ENCODE measurements around the gene XCL2. TPM values are rescaled to one million over a fixed set of nuclear protein-coding genes. Genes with fewer than 3 reads are reported as not detected.

XCL2 gene
- polyA plus RNA-seq, 1 donor from 2014 or later: not detected

DNA sequence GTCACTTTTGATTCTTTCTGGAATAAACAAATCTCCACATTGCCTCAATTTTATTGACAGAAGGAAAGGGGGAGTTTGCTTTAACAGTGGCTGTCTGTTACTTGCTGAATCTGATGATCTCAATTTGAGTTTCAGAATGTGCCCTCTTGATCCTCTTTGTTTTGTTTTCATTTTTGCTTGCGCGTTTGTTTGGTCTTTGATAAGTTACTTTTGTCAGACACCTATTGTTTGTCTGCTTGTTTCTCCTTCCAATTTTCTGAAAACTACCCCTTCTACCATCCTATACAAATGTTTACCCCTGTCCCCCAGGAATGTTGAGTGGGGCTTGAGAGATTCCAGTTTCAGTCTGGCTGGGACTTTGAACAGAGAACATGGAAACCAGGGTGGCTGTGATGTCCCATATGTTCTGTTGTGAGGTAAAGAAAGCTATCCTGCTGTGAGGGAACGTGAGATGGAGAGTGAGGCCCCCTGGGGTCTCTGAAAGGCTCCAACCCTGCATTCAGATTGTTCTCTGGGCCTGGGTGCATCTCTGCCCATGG, 11.8 kb upstream of the XCL2 start:
- Histone ChIP-seq H3K79me2 (replicated peaks; ENCODE audit: insufficient read depth, low read length) (no peaks in the 10 kb centered on the region), H4K20me1 (ENCODE audit: insufficient read depth) (no peaks in the 10 kb centered on the region), H3K27me3 (ENCODE audit: insufficient read depth, low read depth, low read length) (no peaks in the 10 kb centered on the region), H3K4me2 (ENCODE audit: low read length) (no peak overlapping the region), H3K9ac (ENCODE audit: low read length) (no peak overlapping the region), H3K4me3 (ENCODE audit: low read length) (no peak overlapping the region), H3K9me2 (ENCODE audit: insufficient read depth, low read length) (no peaks in the 10 kb centered on the region), H3F3A (ENCODE audit: insufficient read depth, low read length, poor library complexity, severe bottlenecking) (no peaks in the 10 kb centered on the region), H3K9me3 (ENCODE audit: low read length) (no peaks in the 10 kb centered on the region), H2AFZ (ENCODE audit: low read depth, low read length) (no peak overlapping the region), H3K27ac (ENCODE audit: low read length) (no peak overlapping the region), H3K36me3 (ENCODE audit: insufficient read depth, low read length) (no peaks in the 10 kb centered on the region)
- TF ChIP-seq EZH2 (IDR thresholded peaks at IDR 0.05; ENCODE audit: borderline replicate concordance, insufficient read depth, low read length, poor library complexity, severe bottlenecking) (no peak), EP300 (conservative IDR thresholded peaks at IDR 0.05; ENCODE audit: poor library complexity, severe bottlenecking) (no peak), SMC3 (conservative IDR thresholded peaks at IDR 0.05; ENCODE audit: poor library complexity) (no peak), RAD21 (conservative IDR thresholded peaks at IDR 0.05) (no peak), POLR2AphosphoS5 (IDR thresholded peaks at IDR 0.05) (no peak), MXI1 (conservative IDR thresholded peaks at IDR 0.05; ENCODE audit: poor library complexity, severe bottlenecking) (no peak), TAF1 (IDR thresholded peaks at IDR 0.05; ENCODE audit: low read depth) (no peak)
- TF ChIP-seq, protein P1, sequence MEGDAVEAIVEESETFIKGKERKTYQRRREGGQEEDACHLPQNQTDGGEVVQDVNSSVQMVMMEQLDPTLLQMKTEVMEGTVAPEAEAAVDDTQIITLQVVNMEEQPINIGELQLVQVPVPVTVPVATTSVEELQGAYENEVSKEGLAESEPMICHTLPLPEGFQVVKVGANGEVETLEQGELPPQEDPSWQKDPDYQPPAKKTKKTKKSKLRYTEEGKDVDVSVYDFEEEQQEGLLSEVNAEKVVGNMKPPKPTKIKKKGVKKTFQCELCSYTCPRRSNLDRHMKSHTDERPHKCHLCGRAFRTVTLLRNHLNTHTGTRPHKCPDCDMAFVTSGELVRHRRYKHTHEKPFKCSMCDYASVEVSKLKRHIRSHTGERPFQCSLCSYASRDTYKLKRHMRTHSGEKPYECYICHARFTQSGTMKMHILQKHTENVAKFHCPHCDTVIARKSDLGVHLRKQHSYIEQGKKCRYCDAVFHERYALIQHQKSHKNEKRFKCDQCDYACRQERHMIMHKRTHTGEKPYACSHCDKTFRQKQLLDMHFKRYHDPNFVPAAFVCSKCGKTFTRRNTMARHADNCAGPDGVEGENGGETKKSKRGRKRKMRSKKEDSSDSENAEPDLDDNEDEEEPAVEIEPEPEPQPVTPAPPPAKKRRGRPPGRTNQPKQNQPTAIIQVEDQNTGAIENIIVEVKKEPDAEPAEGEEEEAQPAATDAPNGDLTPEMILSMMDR (IDR thresholded peaks at IDR 0.05; ENCODE audit: poor library complexity, severe bottlenecking): no peak
- TF ChIP-seq, protein P2, sequence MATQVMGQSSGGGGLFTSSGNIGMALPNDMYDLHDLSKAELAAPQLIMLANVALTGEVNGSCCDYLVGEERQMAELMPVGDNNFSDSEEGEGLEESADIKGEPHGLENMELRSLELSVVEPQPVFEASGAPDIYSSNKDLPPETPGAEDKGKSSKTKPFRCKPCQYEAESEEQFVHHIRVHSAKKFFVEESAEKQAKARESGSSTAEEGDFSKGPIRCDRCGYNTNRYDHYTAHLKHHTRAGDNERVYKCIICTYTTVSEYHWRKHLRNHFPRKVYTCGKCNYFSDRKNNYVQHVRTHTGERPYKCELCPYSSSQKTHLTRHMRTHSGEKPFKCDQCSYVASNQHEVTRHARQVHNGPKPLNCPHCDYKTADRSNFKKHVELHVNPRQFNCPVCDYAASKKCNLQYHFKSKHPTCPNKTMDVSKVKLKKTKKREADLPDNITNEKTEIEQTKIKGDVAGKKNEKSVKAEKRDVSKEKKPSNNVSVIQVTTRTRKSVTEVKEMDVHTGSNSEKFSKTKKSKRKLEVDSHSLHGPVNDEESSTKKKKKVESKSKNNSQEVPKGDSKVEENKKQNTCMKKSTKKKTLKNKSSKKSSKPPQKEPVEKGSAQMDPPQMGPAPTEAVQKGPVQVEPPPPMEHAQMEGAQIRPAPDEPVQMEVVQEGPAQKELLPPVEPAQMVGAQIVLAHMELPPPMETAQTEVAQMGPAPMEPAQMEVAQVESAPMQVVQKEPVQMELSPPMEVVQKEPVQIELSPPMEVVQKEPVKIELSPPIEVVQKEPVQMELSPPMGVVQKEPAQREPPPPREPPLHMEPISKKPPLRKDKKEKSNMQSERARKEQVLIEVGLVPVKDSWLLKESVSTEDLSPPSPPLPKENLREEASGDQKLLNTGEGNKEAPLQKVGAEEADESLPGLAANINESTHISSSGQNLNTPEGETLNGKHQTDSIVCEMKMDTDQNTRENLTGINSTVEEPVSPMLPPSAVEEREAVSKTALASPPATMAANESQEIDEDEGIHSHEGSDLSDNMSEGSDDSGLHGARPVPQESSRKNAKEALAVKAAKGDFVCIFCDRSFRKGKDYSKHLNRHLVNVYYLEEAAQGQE (IDR thresholded peaks at IDR 0.05; ENCODE audit: borderline replicate concordance): no peak

DNA sequence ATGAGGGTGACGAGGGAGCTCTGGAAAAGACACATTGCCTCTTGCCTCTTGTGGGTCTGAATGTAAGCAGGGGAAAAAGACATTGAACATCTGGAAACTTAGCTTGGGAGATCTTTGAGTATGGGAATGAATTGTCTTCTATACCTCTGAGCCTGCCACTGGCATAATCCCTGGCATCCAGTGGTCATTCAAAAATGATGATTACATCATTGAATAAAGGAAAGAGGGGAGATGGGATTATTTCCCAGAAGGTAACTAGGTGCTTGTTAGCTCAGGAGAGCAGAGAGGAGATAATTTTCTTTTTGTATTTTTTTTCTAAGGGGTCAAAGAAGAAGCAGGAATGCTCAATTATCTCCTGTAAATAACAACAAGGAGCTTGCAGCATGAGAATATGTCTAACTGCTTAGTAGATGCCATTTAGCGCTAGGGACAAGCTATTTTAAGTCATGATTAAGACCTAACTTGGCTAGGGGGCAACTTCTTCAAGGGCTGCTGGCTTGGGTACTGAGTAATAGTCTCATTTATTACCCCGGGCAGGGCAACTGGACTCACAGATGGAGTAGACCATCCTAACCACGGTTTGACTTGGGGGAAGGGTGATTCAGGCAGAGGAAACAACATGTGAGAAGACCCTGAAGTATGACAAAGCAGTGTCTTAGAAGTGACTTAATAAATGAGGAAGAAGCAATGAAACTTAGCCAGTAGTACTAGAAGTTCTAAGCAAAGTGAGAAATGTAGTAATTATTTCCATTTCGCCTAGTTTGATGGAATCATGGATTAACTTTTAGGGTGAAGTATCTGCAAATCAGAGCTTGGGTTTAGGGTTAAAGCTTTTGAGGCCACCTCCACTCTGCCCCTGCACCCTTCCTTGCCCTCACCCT, 11.0 kb upstream of the XCL2 start:
- no peak overlapping the region for H3K4me2 ChIP-seq (ENCODE audit: low read length)
- H3K9ac ChIP-seq (ENCODE audit: low read length): no peak overlapping the region
- H3K79me2 ChIP-seq (replicated peaks; ENCODE audit: insufficient read depth, low read length): no peaks in the 10 kb centered on the region
- H3K27me3 ChIP-seq (ENCODE audit: insufficient read depth, low read depth, low read length): no peaks in the 10 kb centered on the region
- no peaks in the 10 kb centered on the region for H3K9me2 ChIP-seq (ENCODE audit: insufficient read depth, low read length)
- no peaks in the 10 kb centered on the region for H3K36me3 ChIP-seq (ENCODE audit: insufficient read depth, low read length)
- H3K9me3 ChIP-seq (ENCODE audit: low read length): no peaks in the 10 kb centered on the region
- no peaks in the 10 kb centered on the region for H4K20me1 ChIP-seq (ENCODE audit: insufficient read depth)
- H2AFZ ChIP-seq (ENCODE audit: low read depth, low read length): no peak overlapping the region
- no peaks in the 10 kb centered on the region for H3F3A ChIP-seq (ENCODE audit: insufficient read depth, low read length, poor library complexity, severe bottlenecking)
- H3K4me3 ChIP-seq (ENCODE audit: low read length): no peak overlapping the region
- TF ChIP-seq, protein P1 (IDR thresholded peaks at IDR 0.05; ENCODE audit: poor library complexity, severe bottlenecking): no peak
- TF ChIP-seq EZH2 (IDR thresholded peaks at IDR 0.05; ENCODE audit: borderline replicate concordance, insufficient read depth, low read length, poor library complexity, severe bottlenecking) (no peak), RAD21 (conservative IDR thresholded peaks at IDR 0.05) (no peak), TAF1 (IDR thresholded peaks at IDR 0.05; ENCODE audit: low read depth) (no peak), EP300 (conservative IDR thresholded peaks at IDR 0.05; ENCODE audit: poor library complexity, severe bottlenecking) (no peak), SMC3 (conservative IDR thresholded peaks at IDR 0.05; ENCODE audit: poor library complexity) (no peak), POLR2AphosphoS5 (IDR thresholded peaks at IDR 0.05) (no peak), MXI1 (conservative IDR thresholded peaks at IDR 0.05; ENCODE audit: poor library complexity, severe bottlenecking) (no peak)
- TF ChIP-seq, protein P2 (IDR thresholded peaks at IDR 0.05; ENCODE audit: borderline replicate concordance): no peak
- H3K27ac ChIP-seq (ENCODE audit: low read length): no peak overlapping the region

Measured in neural cell (in vitro differentiated cells).